Vagina (tissue), 2 donors: ENCODE data around the gene PHIP. TPM values are rescaled to one million over a fixed set of nuclear protein-coding genes. Genes with fewer than 3 reads are reported as not detected.
"Not testable (repeated sequence)": the region's sequence is repeated elsewhere in the genome, so short reads cannot be mapped to it uniquely, and the experiment has no call there.

Experiments used
- DNase-seq, 2 donors: peaks; one replicate each; pipeline ENCODE4 v3.0.0-alpha.2; 2017; ENCODE audit errors: extremely low spot score in 2 of 2
- H3K27ac ChIP-seq: fragments of 200-600 bp; sonication (generic); one replicate; pipeline ENCODE4 v1.5.1; 2019
- H3K27me3 ChIP-seq: fragments of 200-600 bp; sonication (generic); one replicate; pipeline ENCODE4 v1.5.1; 2019
- H3K36me3 ChIP-seq, 2 donors: fragments of 200-600 bp; sonication (generic); one replicate each; pipeline ENCODE4 v1.5.1; 2017 to 2019
- H3K4me1 ChIP-seq: fragments of 200-600 bp; sonication (generic); one replicate; pipeline ENCODE4 v1.5.1; 2019
- H3K4me3 ChIP-seq, 2 donors: fragments of 200-600 bp; sonication (generic); 1 replicate in 1 of 2; 2 replicates in 1 of 2; pipeline ENCODE4 v1.5.1; 2016 to 2019
- H3K9me3 ChIP-seq: fragments of 200-600 bp; sonication (generic); one replicate; pipeline ENCODE4 v1.5.1; 2019
- CTCF ChIP-seq, 3 experiments: fragments of 450-650 bp in 2 of 3; fragments of 200-600 bp in 1 of 3; sonication (generic) in 1 of 3; IDR thresholded peaks; one replicate each; pipeline ENCODE4 v1.5.1; 2017 to 2019; ENCODE audit warnings: antibody characterized with exemption in 3 of 3, mild to moderate bottlenecking in 2 of 3, moderate library complexity in 2 of 3
- POLR2A ChIP-seq, 2 donors: fragments of 450-650 bp; IDR thresholded peaks; one replicate each; pipeline ENCODE4 v1.6.1; 2017; ENCODE audit warnings: antibody characterized with exemption in 2 of 2, mild to moderate bottlenecking in 2 of 2, moderate library complexity in 2 of 2
- POLR2AphosphoS5 ChIP-seq, 2 donors: sonication (generic); formaldehyde crosslinking; IDR thresholded peaks; one replicate each; pipeline ENCODE4 v1.9.0; 2017; ENCODE audit warnings: antibody characterized with exemption in 2 of 2, mild to moderate bottlenecking in 2 of 2, low read depth in 1 of 2; ENCODE audit not compliant: insufficient read depth in 1 of 2
- intact Hi-C: fragments of 100-400 bp; cut with DNase I; formaldehyde crosslinking; loops from one replicate; pipeline ENCODE4 v1.15.1; 2023
- total RNA-seq: library from RNA; depleted of rRNA; stranded (reverse); fragments of >200 nt; gene quantifications from one replicate; pipeline ENCODE4 v1.2.3, GENCODE V29; 2016

The PHIP gene
- total RNA-seq, 1 donor from 2014 or later: 32.9 TPM

- DNase-seq: no peak
- Histone ChIP-seq H3K27ac (no peak overlapping the region), H3K27me3 (no peaks in the 10 kb centered on the region), H3K36me3 (no peaks in the 10 kb centered on the region), H3K4me3 (no peak overlapping the region), H3K9me3 (no peaks in the 10 kb centered on the region), H3K4me1 (no peaks in the 10 kb centered on the region)
- intact Hi-C loops: no loop called here
- TF ChIP-seq CTCF (IDR thresholded peaks at IDR 0.05) (no peak), POLR2A (IDR thresholded peaks at IDR 0.05) (no peak)
These were observed 152.7 kb downstream of the PHIP start for GRCh38 chr6:78925317-78925716.

GRCh38 chr6:78921168-78921567, 156.9 kb downstream of the PHIP start:
- H3K27me3 ChIP-seq, H3K4me3 ChIP-seq, H3K9me3 ChIP-seq, H3K4me1 ChIP-seq, H3K27ac ChIP-seq, intact Hi-C loops, H3K36me3 ChIP-seq, DNase-seq: not testable (repeated sequence)

GRCh38 chr6:78917788-78918187, 160.3 kb downstream of the PHIP start:
- no peaks in the 10 kb centered on the region for H3K4me1 ChIP-seq
- intact Hi-C loops: no loop called here
- H3K36me3 ChIP-seq: no peaks in the 10 kb centered on the region
- no peaks in the 10 kb centered on the region for H3K9me3 ChIP-seq
- no peak overlapping the region for H3K4me3 ChIP-seq
- TF ChIP-seq POLR2AphosphoS5 (IDR thresholded peaks at IDR 0.05; ENCODE audit: insufficient read depth in 1 of 2, low read depth in 1 of 2) (no peak), CTCF (IDR thresholded peaks at IDR 0.05) (no peak), POLR2A (IDR thresholded peaks at IDR 0.05) (no peak)
- DNase-seq: no peak
- H3K27me3 ChIP-seq: no peaks in the 10 kb centered on the region
- H3K27ac ChIP-seq: no peak overlapping the region

- intact Hi-C loops: no loop called here
- H3K4me1 ChIP-seq: peaks cover 7% of the 10 kb centered on the region
- H3K9me3 ChIP-seq: no peaks in the 10 kb centered on the region
- no peak overlapping the region for H3K27ac ChIP-seq
- H3K4me3 ChIP-seq: no peak overlapping the region
- DNase-seq: no peak
- TF ChIP-seq CTCF (IDR thresholded peaks at IDR 0.05): no peak
- no peak for TF ChIP-seq POLR2AphosphoS5 (IDR thresholded peaks at IDR 0.05; ENCODE audit: insufficient read depth in 1 of 2, low read depth in 1 of 2)
- no peak for TF ChIP-seq POLR2A (IDR thresholded peaks at IDR 0.05)
- H3K27me3 ChIP-seq: no peaks in the 10 kb centered on the region
- no peaks in the 10 kb centered on the region for H3K36me3 ChIP-seq
These were observed 161.6 kb downstream of the PHIP start for GRCh38 chr6:78916411-78916810.

GRCh38 chr6:78911218-78911940, 166.7 kb downstream of the PHIP start:
- peak overlapping the region; percentile 49 to 62 for H3K4me3 ChIP-seq
- no peak for TF ChIP-seq POLR2AphosphoS5 (IDR thresholded peaks at IDR 0.05; ENCODE audit: insufficient read depth in 1 of 2, low read depth in 1 of 2)
- intact Hi-C loops: no loop called here
- DNase-seq: no peak
- peak overlapping the region; percentile 83 for H3K27ac ChIP-seq
- peaks cover 38% of the 10 kb centered on the region for H3K4me1 ChIP-seq
- H3K9me3 ChIP-seq: no peaks in the 10 kb centered on the region
- H3K27me3 ChIP-seq: no peaks in the 10 kb centered on the region
- H3K36me3 ChIP-seq: no peaks in the 10 kb centered on the region

GRCh38 chr6:78910591-78911171, 167.4 kb downstream of the PHIP start:
- no peaks in the 10 kb centered on the region for H3K9me3 ChIP-seq
- peak overlapping the region; percentile 83 for H3K27ac ChIP-seq
- peak overlapping the region; percentile 49 to 62 for H3K4me3 ChIP-seq
- intact Hi-C loops: no loop called here
- H3K27me3 ChIP-seq: no peaks in the 10 kb centered on the region
- H3K4me1 ChIP-seq: peaks cover 38% of the 10 kb centered on the region
- H3K36me3 ChIP-seq: no peaks in the 10 kb centered on the region
- no peak for DNase-seq
- TF ChIP-seq POLR2A (IDR thresholded peaks at IDR 0.05): no peak
- TF ChIP-seq POLR2AphosphoS5 (IDR thresholded peaks at IDR 0.05; ENCODE audit: insufficient read depth in 1 of 2, low read depth in 1 of 2): peak in 1 of 2 donors; percentile 26
- TF ChIP-seq CTCF (IDR thresholded peaks at IDR 0.05): no peak
